A673 (cell line): ENCODE measurements around the gene CETN2.

Source experiments
- CTCF ChIP-seq: fragments of 300-800, 200-600 bp; sonication (generic); conservative IDR thresholded peaks from 2 replicates; pipeline ENCODE4 v1.5.1; 2017; ENCODE audit warnings: low read depth, mild to moderate bottlenecking, antibody characterized with exemption, low read length, moderate library complexity, mixed read lengths
- EZH2 ChIP-seq: fragments of 200-600 bp; sonication (generic); IDR thresholded peaks from 2 replicates; pipeline ENCODE4 v1.6.1; 2017; ENCODE audit warnings: borderline replicate concordance, low read depth, mild to moderate bottlenecking, mixed read lengths, antibody characterized with exemption, low read length; ENCODE audit not compliant: poor library complexity, severe bottlenecking

- TF ChIP-seq CTCF (no peak), EZH2 (no peak)
Observed at GRCh38 chrX:152861826-152862225, 31.3 kb upstream of the CETN2 start.
